BE2C (cell line): ENCODE measurements around the gene REV3L.

Experiments used
- DNase-seq: peaks from one replicate; pipeline ENCODE4 v3.0.0-alpha.2; 2020
- H3K27me3 ChIP-seq: fragments of 250-450 bp; sonication (Bioruptor Pico); 2 replicates; pipeline ENCODE4 v1.5.1; 2020; ENCODE audit warnings: mild to moderate bottlenecking
- H3K36me3 ChIP-seq: fragments of 250-450 bp; sonication (Bioruptor Pico); 2 replicates; pipeline ENCODE4 v1.5.1; 2020; ENCODE audit warnings: mild to moderate bottlenecking
- H3K4me1 ChIP-seq: fragments of 250-450 bp; sonication (Bioruptor Pico); 2 replicates; pipeline ENCODE4 v1.5.1; 2020
- H3K4me3 ChIP-seq: 2 replicates; pipeline ENCODE4 v1.5.1; 2011; ENCODE audit warnings: low read depth, low read length
- H3K9me3 ChIP-seq: fragments of 250-450 bp; sonication (Bioruptor Pico); 2 replicates; pipeline ENCODE4 v1.5.1; 2020
- TF ChIP-seq, protein P1 (sequence below): IDR thresholded peaks from 2 replicates; pipeline ENCODE4 v1.5.1; 2012; ENCODE audit warnings: mild to moderate bottlenecking, low read depth, low read length

The REV3L gene

DNA sequence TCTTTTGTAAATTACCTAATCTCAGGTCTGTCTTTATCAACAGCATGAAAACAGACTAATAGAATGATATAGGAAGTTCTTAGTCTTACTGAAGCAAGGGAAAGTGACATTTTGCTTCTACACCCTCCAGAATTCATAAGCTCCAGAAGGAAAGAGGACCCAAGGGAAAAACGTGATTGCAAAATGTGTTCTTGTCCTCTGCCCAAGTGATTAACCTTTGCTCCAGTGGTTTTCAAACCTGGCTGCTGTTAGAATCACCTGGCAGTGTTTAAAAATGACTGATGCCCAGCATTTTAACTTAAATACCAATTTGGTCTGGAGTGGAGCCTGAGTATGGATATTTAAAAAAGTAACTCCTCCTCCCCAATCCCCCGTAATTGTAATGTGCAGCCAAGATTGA, 204.3 kb downstream of the REV3L start:
- H3K27me3 ChIP-seq, result no peaks in the 10 kb centered on the region
- H3K4me1 ChIP-seq, result 0 out of 2 replicates have a peak, but pooled peaks cover 2% of the 10 kb centered on the region
- no peak for DNase-seq
- TF ChIP-seq, protein P1, sequence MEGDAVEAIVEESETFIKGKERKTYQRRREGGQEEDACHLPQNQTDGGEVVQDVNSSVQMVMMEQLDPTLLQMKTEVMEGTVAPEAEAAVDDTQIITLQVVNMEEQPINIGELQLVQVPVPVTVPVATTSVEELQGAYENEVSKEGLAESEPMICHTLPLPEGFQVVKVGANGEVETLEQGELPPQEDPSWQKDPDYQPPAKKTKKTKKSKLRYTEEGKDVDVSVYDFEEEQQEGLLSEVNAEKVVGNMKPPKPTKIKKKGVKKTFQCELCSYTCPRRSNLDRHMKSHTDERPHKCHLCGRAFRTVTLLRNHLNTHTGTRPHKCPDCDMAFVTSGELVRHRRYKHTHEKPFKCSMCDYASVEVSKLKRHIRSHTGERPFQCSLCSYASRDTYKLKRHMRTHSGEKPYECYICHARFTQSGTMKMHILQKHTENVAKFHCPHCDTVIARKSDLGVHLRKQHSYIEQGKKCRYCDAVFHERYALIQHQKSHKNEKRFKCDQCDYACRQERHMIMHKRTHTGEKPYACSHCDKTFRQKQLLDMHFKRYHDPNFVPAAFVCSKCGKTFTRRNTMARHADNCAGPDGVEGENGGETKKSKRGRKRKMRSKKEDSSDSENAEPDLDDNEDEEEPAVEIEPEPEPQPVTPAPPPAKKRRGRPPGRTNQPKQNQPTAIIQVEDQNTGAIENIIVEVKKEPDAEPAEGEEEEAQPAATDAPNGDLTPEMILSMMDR, result no peak
- no peaks in the 10 kb centered on the region; the same call in none of the 2 replicates for H3K9me3 ChIP-seq
- H3K4me3 ChIP-seq, result no peak overlapping the region
- H3K36me3 ChIP-seq, result peaks cover 39% of the 10 kb centered on the region

DNA sequence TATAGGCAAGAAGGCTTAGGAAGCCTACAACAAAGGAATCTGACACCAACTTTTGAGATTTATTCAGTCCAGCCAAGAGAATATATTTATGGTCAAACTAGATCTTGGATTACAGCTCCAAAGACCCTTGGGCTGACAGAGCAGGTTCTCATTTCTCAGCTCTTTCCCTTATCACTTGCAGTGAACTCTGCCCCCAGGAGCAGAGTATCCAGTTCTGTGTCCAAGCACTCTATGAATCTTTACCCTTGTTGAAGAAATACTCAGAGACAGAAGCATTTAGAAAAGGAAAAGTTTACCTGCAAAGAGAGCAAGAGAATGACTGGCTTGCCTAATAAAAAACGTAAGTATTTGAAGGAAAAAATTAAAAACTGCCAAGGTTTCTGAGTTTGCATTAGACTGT, 205.2 kb downstream of the REV3L start:
- H3K36me3 ChIP-seq, result peaks cover 44% of the 10 kb centered on the region
- H3K27me3 ChIP-seq, result no peaks in the 10 kb centered on the region
- no peak for DNase-seq
- 0 out of 2 replicates have a peak, but pooled peaks cover 2% of the 10 kb centered on the region for H3K4me1 ChIP-seq
- TF ChIP-seq, protein P1, result no peak
- no peaks in the 10 kb centered on the region; the same call in none of the 2 replicates for H3K9me3 ChIP-seq
- H3K4me3 ChIP-seq, result no peak overlapping the region

DNA sequence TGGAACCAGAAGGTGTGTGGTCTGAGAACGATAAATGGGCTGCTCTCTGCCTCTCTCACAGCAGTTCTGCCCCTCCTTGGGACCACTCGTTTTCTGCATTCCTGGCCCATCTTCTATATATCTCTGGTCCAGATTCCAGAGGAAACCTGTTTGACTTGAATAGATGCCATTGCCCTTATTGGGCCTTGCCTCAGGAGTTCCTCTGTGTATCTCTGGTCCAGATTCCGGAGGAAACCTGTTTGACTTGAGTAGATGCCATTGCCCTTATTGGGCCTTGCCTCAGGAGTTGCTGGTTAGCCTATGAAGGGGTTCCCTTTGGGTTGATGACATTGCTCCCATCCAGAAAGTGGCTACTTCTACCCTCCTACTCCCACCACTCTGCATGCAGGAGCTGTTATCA, 206.3 kb downstream of the REV3L start:
- Histone ChIP-seq H3K4me3 (no peak overlapping the region), H3K27me3 (no peaks in the 10 kb centered on the region), H3K9me3 (no peaks in the 10 kb centered on the region; the same call in none of the 2 replicates), H3K4me1 (no peaks in the 10 kb centered on the region), H3K36me3 (peaks cover 44% of the 10 kb centered on the region)
- TF ChIP-seq, protein P1, result no peak
- no peak for DNase-seq

DNA sequence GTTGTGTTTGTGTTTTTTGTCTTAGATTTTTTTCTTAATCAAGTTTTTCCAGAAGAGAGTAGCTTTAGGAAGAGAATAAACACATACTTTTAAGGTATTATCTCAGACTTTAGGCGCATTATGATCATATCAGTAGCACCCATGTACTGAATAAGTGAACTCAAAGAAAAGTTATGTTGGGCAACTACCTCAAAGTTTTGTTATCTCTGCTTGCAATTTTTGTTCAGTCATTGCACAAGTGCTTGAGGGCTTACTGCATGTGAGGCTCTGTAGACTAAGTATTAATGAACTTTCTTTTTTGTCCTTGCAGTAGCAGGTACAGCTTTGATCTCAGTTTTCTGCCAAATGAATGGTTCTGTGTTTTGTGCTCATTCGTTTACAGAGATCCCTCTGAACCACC, 206.7 kb downstream of the REV3L start:
- Histone ChIP-seq H3K36me3 (peaks cover 44% of the 10 kb centered on the region), H3K4me1 (no peaks in the 10 kb centered on the region)
- no peak for DNase-seq

DNA sequence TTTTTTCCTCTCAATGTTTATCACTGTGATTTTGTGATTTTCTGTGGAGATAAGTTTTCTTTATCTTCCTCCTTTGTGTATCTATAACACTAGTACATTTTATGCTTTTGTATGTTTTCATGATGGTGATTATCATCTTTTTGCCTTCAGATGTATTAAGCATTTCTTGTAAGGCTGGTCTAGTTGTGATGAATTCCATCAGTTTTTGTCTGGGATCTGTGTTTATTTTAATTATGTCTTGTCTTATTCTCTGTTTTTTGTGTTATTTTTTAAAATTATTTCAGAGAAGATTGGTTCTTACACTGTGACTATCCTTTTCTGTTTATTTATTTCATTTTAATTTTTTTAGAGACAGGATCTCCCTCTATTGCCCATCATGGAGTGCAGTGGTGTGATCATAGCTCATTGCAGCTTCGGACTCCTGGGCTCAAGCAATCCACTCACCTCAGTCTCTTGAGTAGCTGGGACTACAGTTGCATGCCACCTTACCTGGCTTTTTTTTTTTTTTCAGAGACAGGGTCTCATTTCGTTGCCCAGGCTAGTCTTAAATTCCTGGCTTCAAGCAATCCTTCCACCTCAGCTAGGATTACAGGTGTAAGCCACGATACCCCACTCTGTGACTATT, 208.3 kb downstream of the REV3L start:
- Histone ChIP-seq H3K4me1 (no peaks in the 10 kb centered on the region), H3K27me3 (no peaks in the 10 kb centered on the region), H3K9me3 (no peaks in the 10 kb centered on the region; the same call in none of the 2 replicates), H3K36me3 (peaks cover 46% of the 10 kb centered on the region), H3K4me3 (no peak overlapping the region)
- TF ChIP-seq, protein P1, result no peak
- no peak for DNase-seq

More for the DNA sequence above, 206.7 kb downstream of the REV3L start:
- H3K27me3 ChIP-seq, result no peaks in the 10 kb centered on the region
- H3K9me3 ChIP-seq, result no peaks in the 10 kb centered on the region; the same call in none of the 2 replicates
- no peak overlapping the region for H3K4me3 ChIP-seq
- TF ChIP-seq, protein P1, result no peak

DNA sequence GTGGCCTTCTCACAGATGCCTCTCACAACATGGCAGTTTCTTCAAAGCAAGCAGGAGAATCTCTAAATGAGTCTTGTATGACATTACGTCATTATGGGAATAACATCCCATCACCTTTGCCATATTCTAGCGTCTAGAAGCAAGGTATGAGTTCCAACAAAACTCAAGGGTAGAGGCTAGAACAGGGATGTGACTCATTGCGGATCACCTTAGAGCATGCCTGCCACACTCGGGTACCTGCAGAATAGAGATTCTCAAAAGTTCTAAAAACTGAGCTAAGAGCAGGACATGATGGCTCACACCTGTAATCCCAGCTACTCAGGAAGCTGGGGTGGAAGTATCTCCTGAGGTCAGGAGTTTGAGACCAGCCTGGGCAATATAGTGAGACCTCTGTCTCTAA, 212.9 kb downstream of the REV3L start:
- TF ChIP-seq, protein P1, result no peak
- Histone ChIP-seq H3K27me3 (no peaks in the 10 kb centered on the region), H3K9me3 (no peaks in the 10 kb centered on the region; the same call in 1 of the 2 replicates), H3K4me1 (no peaks in the 10 kb centered on the region; the same call in 1 of the 2 replicates), H3K36me3 (peaks cover 36% of the 10 kb centered on the region), H3K4me3 (no peak overlapping the region)
- DNase-seq, result no peak
